AG09309 (cell line): ENCODE data around the gene PIP5K1C.

Experiments used
- DNase-seq: peaks from one replicate; pipeline ENCODE4 v3.0.0-alpha.2; 2010; ENCODE audit warnings: low read depth
- H3K4me3 ChIP-seq: 2 replicates; pipeline ENCODE4 v1.5.1; 2011; ENCODE audit warnings: mild to moderate bottlenecking, low read depth, low read length, moderate library complexity; ENCODE audit not compliant: control insufficient read depth
- TF ChIP-seq, protein P1 (sequence below): IDR thresholded peaks from 2 replicates; pipeline ENCODE4 v1.5.1; 2011; ENCODE audit warnings: mild to moderate bottlenecking, low read depth, low read length, inconsistent platforms; ENCODE audit not compliant: insufficient read depth, control insufficient read depth; ENCODE audit errors: missing control alignments

The PIP5K1C gene

DNA sequence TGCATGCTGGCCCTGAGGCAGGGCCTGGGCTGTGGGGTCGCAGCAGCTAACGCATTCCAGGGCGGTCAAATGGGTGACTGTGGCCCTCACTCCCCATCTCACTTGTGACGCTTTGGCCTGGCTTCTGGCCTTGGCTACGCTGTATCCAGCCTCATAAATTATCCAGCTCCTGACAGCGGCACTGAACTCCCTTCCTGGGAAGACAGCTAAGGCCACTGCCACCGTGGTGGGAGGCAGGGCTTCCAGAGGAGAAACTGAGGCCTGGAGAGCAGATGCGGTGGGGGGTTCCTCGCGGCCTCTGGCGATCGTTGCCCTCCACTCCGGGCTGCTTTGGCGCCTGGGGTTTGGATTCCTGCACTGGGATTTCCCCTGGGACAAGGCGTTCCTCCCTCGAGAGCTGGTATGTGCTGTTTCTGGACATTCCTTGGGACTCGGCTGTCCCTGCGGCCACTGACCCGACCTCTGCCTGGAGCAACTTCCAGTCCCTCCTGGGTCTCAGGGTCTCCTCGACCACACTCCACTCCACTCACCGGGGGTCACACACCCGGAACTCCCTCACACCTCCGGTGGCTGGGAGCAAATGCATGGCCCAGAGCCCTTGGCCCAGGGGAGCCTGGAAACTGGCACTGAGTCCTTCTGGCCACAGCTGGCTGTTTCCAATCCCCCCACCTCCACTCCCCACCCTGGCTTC, 97.0 kb downstream of the PIP5K1C start:
- TF ChIP-seq, protein P1, sequence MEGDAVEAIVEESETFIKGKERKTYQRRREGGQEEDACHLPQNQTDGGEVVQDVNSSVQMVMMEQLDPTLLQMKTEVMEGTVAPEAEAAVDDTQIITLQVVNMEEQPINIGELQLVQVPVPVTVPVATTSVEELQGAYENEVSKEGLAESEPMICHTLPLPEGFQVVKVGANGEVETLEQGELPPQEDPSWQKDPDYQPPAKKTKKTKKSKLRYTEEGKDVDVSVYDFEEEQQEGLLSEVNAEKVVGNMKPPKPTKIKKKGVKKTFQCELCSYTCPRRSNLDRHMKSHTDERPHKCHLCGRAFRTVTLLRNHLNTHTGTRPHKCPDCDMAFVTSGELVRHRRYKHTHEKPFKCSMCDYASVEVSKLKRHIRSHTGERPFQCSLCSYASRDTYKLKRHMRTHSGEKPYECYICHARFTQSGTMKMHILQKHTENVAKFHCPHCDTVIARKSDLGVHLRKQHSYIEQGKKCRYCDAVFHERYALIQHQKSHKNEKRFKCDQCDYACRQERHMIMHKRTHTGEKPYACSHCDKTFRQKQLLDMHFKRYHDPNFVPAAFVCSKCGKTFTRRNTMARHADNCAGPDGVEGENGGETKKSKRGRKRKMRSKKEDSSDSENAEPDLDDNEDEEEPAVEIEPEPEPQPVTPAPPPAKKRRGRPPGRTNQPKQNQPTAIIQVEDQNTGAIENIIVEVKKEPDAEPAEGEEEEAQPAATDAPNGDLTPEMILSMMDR: no peak
- DNase-seq: no peak
- no peak overlapping the region for H3K4me3 ChIP-seq

DNA sequence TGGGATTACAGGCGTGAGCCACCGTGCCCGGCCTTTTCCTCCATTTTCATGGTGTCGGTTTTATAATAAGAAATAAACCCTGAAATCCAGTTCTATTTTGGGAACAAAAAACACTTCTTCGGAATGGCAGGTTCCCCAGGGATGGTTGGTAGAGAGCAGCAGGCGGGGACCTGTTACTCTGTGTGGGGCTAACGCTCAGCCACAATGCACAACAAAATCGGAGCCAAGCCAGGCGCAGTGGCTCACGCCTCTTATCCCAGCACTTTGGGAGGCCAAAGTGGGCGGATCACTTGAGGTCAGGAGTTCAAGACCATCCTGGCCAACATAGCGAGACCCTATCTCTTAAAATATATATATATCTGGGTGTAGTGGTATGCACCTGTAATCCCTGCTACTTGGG, 99.2 kb downstream of the PIP5K1C start:
- TF ChIP-seq, protein P1: no peak
- no peak for DNase-seq
- no peak overlapping the region for H3K4me3 ChIP-seq

DNA sequence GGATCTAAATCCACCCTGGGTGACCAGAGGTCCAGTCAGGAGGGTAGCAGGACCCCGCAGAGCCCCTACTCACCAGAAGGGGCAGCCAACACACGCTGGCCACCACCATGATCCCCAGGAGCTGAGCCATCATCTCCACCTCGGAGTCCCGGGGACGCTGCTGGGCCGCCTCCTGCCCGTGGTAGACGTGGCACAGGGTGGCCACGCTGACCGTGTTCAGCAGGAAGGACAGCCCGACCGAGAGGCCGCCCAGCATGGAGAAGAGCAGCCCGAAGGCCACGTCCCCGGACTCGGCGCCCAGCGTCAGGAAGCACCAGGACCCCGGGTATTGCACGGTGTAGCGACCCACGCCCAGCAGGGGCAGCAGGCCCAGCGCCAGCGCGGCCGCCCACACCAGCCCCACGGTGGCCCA, 100.5 kb downstream of the PIP5K1C start:
- no peak for DNase-seq
- TF ChIP-seq, protein P1: no peak
- no peak overlapping the region for H3K4me3 ChIP-seq

DNA sequence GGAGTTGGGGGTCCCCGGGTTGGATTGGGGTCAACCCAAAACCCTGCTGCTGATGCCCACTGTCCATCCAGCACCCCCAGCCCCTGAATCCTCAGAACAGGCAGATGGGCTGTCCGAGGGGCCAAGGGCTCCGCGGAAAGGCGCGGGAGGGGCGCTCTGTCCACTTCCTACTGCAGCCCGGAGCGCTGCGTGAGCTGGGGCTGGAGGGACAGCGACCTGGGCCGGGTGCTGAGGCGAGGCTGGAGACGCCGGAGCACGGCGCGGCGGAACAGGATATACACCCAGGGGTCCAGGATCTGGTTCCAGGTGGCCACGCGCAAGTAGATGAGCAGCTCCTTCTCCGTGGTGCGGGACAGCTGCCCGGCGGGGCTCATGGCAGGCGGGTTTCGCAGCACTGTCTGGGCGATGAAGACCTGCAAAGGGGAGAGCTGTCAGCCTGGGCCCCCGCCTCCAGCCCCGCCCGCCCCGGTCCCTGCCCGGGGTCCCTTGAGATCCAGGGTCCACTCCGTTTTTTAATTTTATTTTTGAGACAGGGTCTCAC, 104.7 kb downstream of the PIP5K1C start:
- no peak overlapping the region for H3K4me3 ChIP-seq
- no peak for DNase-seq
- TF ChIP-seq, protein P1: no peak

DNA sequence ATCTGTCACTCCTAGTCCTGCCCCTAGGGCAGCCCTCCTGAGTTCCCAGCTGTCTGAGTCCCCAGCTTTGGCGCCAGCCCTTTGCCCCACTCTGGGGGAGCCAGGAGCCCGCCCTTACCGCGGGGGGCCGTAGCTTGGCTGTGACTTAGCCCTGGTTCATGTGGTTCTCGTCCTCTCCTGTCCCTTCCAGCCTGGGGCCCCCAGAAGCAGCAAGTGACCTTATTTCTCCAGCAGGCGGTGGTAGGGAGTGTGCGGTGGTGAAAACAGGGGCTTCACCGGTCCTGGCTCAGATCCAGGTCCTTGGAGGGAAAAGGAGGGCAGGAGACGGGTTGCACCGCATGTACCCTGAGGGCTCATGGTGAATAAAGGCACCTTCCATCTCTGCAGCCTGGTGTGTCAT, 107.1 kb downstream of the PIP5K1C start:
- DNase-seq: no peak
- H3K4me3 ChIP-seq: no peak overlapping the region
- TF ChIP-seq, protein P1: no peak

DNA sequence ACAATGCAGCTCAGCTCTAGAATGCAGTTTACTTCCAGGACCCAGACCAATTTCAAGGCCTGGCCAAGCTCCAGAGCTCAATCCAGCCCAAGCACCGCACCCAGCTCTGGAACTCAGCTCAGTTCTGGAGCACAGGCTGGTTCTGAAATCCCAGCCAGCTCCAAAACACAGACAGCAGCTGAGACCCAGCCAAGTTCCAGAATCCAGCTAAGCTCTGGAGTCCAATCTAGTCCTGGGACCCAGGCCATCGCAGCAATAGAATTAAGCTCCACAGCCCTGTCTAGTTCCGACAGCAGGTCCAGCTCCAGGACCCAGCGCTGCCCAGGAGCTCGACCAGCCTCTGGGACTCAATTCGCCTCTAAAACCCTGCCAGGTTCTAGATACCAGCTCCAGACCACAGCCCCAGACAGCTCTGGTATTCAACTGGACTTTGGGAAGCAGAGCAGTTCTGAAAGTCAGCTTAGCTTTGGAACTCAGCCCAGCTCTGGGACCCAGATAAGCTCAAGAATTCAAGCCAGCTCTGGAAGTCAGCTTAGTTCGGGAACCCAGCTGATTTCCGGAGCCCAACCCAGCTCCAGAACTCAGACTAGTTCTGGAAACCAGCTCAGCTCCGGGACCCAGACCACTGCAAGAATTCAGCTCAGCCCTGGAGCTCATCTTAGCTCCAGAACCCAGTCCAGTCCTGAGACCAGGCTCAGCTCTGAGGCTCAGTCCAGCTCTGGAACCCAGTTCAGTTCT, 108.2 kb downstream of the PIP5K1C start:
- H3K4me3 ChIP-seq: no peak overlapping the region
- DNase-seq: no peak
- TF ChIP-seq, protein P1: no peak
